Activated CD8-positive, alpha-beta T cell treated with anti-CD3 and anti-CD28 coated beads for 36 hours (primary cell): ENCODE data around the gene HIGD1A. TPM values are rescaled to one million over a fixed set of nuclear protein-coding genes. Genes with fewer than 3 reads are reported as not detected.

ENCODE experiments used
- ATAC-seq: fragments of 200-7000 bp; cut with Tn5 transposase; one replicate; pipeline ENCODE4 v1.10.0; 2021; ENCODE audit warnings: mild to moderate bottlenecking, moderate library complexity
- CTCF ChIA-PET: fragments of 350-600 bp; sonication (Branson Sonifier 250); formaldehyde crosslinking; loops from one replicate; lab custom pipeline; 2021; ENCODE audit warnings: antibody characterized with exemption; lab: Charles Lee
- POLR2A ChIA-PET: fragments of 350-600 bp; sonication (Branson Sonifier 250); formaldehyde crosslinking; loops from one replicate; lab custom pipeline; 2021; ENCODE audit warnings: antibody characterized with exemption; lab: Charles Lee
- DNase-seq: peaks from one replicate; pipeline ENCODE4 v3.0.0-alpha.2; 2020
- H3K27ac Mint-ChIP-seq: one replicate; pipeline ENCODE4 v1.8.0; 2021; ENCODE audit warnings: mild to moderate bottlenecking, mixed read lengths
- H3K27me3 Mint-ChIP-seq: one replicate; pipeline ENCODE4 v1.8.0; 2021; ENCODE audit warnings: mixed read lengths
- H3K36me3 Mint-ChIP-seq: one replicate; pipeline ENCODE4 v1.8.0; 2021; ENCODE audit warnings: low read depth, mixed read lengths
- H3K4me1 Mint-ChIP-seq: one replicate; pipeline ENCODE4 v1.8.0; 2021; ENCODE audit warnings: low read depth, mixed read lengths
- H3K4me3 Mint-ChIP-seq: one replicate; pipeline ENCODE4 v1.8.0; 2021; ENCODE audit warnings: mild to moderate bottlenecking, moderate library complexity, mixed read lengths
- H3K9me3 Mint-ChIP-seq: one replicate; pipeline ENCODE4 v1.8.0; 2021; ENCODE audit warnings: mixed read lengths
- CTCF ChIP-seq: fragments of 200-600 bp; IDR thresholded peaks from one replicate; pipeline ENCODE4 v1.8.0; 2022; ENCODE audit warnings: antibody characterized with exemption, mild to moderate bottlenecking
- intact Hi-C: fragments of 100-400 bp; cut with micrococcal nuclease; formaldehyde crosslinking; loops from one replicate; pipeline ENCODE4 v1.10.0; 2022
- total RNA-seq, 2 experiments: library from RNA; stranded (reverse); gene quantifications; one replicate each; pipeline ENCODE4 v1.2.3, GENCODE V29; 2021

Gene HIGD1A
- 10 to 100 TPM; 58.4 to 60.5 TPM for total RNA-seq

- ChIA-PET POLR2A (interaction anchor here (0.9 to 1.5 kb wide), 6 partner anchors 8 to 922 kb away, joined by 3 to 7 read pairs (median 5); no protein-coding TSS in a partner anchor), CTCF (interaction anchor here (1.1 to 2.7 kb wide), 7 partner anchors 11 to 77 kb away, joined by 3 to 10 read pairs (median 4); no protein-coding TSS in a partner anchor)
- H3K9me3 Mint-ChIP-seq = no peaks in the 10 kb centered on the region
- peak within 1 kb of the TSS; percentile 98 for H3K4me3 Mint-ChIP-seq
- H3K27me3 Mint-ChIP-seq = peaks cover 12% of the 10 kb centered on the region
- H3K27ac Mint-ChIP-seq = peak within 1 kb of the TSS; percentile 90
- ATAC-seq (peak; percentile 99), DNase-seq (peak; percentile 94)
- no peak for TF ChIP-seq CTCF
- H3K4me1 Mint-ChIP-seq = peaks cover 37% of the 10 kb centered on the region
- H3K36me3 Mint-ChIP-seq = peaks cover 21% of the 10 kb centered on the region
- intact Hi-C loops = no loop called here
Observed at GRCh38 chr3:42804106-42804830, at the start of gene HIGD1A. Gene HIGD1A (minus strand): TSS chr3:42804490. CDS start chr3:42794253, 10,237 bp downstream.

DNA sequence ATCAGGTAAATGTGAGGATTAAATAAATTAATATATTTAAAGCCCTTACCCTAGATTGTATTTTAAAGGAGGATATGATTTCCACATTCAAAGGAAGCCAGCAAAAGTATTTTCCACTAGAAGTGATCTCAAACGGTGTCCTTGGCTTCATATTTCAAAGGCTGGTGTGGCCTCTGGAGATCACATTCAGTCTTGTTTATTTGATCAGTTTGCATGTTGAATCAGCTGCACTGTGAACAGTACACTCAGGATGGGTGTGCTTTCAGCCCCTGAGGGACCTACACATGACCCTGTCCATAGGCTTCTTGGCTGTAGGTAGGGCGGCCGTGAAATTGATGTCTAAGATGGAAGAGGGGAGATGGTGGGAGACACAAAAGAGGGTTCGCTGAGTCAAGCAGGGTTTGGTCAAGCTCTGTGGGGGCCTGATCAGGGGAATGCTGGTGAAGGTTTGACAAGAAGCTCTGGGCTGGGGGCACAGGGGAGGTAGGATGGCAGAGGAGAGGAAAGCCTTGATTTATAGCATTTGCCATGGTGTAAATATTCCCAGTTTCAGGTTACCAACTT, 49.5 kb upstream of the HIGD1A start:
- no peak for TF ChIP-seq CTCF
- DNase-seq (no peak), ATAC-seq (no peak)
- Mint-ChIP-seq H3K27me3 (peaks cover 5% of the 10 kb centered on the region), H3K36me3 (no peaks in the 10 kb centered on the region), H3K4me3 (no peak overlapping the region), H3K4me1 (no peaks in the 10 kb centered on the region), H3K9me3 (no peaks in the 10 kb centered on the region), H3K27ac (no peak overlapping the region)
- ChIA-PET POLR2A (no interaction called here), CTCF (interaction anchor here (1.0 kb wide), 1 partner anchor 15 kb away, joined by 3 read pairs; no protein-coding TSS in a partner anchor)
- intact Hi-C loops = no loop called here

DNA sequence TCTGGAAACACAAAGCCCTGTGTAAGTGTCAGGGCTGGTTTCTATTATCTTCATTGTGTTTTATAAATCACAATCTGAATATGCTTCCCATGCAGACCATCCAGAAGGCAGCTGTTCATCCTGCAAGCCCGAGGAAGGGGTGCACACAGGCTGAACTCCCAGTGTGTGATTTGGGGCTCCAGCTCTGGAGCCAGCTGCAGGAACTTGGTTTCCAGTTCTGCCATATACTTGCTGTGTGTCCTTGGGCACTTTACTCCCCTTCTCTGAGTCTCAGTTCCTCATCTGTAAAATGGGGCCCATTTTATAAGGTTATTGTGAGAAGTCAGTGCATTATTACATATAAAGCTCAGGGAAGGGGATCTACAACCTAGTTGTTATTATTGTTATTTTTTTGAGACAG, 48.8 kb upstream of the HIGD1A start:
- Mint-ChIP-seq H3K4me3 (no peak overlapping the region), H3K4me1 (no peaks in the 10 kb centered on the region), H3K27me3 (peaks cover 5% of the 10 kb centered on the region), H3K27ac (no peak overlapping the region), H3K36me3 (no peaks in the 10 kb centered on the region), H3K9me3 (no peaks in the 10 kb centered on the region)
- POLR2A ChIA-PET = no interaction called here
- TF ChIP-seq CTCF = no peak
- intact Hi-C loops = no loop called here
- no peak for DNase-seq
- CTCF ChIA-PET = interaction anchor here (1.0 kb wide), 1 partner anchor 14 kb away, joined by 3 read pairs; no protein-coding TSS in a partner anchor
- no peak for ATAC-seq

DNA sequence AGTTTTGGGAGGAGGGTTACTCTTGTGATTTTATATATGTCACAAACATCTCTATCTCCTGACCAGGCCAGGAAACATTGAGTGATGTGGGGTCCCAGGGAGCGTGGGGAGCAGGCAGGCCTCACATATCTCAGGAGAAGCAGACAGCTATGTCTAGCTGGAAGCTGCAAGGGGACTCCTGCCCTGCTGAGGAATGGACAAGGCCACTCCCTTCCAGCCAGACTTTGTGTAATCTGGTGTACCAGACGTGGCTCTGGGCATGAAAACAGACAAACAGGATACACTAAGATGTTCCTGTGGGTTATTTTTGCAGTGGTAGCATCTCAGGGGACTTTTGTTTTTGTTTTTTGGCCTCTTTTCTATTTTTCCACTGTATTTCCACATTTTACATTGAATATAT, 48.2 kb upstream of the HIGD1A start:
- DNase-seq = no peak
- no peak for TF ChIP-seq CTCF
- ATAC-seq = no peak
- POLR2A ChIA-PET = no interaction called here
- no peaks in the 10 kb centered on the region for H3K36me3 Mint-ChIP-seq
- no peak overlapping the region for H3K4me3 Mint-ChIP-seq
- H3K4me1 Mint-ChIP-seq = peaks cover under 1% of the 10 kb centered on the region
- CTCF ChIA-PET = interaction anchor here (1.0 to 1.3 kb wide), 2 partner anchors 21 to 304 kb away, joined by 3 to 4 read pairs; no protein-coding TSS in a partner anchor
- no peak overlapping the region for H3K27ac Mint-ChIP-seq
- peaks cover 5% of the 10 kb centered on the region for H3K27me3 Mint-ChIP-seq
- intact Hi-C loops = no loop called here
- no peaks in the 10 kb centered on the region for H3K9me3 Mint-ChIP-seq
